MM.1S (cell line): Measurements from ENCODE around the gene WHRN.

Source experiments
- EZH2 ChIP-seq: fragments of 300-600 bp; sonication (generic); optimal IDR thresholded peaks from 2 replicates; pipeline ENCODE3; 2017; ENCODE audit warnings: low read depth, mild to moderate bottlenecking, antibody characterized with exemption, low read length, mixed read lengths
- TF ChIP-seq, protein P1 (sequence below): fragments of 300-600 bp; sonication (generic); IDR thresholded peaks from 2 replicates; pipeline ENCODE4 v1.5.1; 2016; ENCODE audit warnings: antibody characterized with exemption, low read length, mixed read lengths

DNA sequence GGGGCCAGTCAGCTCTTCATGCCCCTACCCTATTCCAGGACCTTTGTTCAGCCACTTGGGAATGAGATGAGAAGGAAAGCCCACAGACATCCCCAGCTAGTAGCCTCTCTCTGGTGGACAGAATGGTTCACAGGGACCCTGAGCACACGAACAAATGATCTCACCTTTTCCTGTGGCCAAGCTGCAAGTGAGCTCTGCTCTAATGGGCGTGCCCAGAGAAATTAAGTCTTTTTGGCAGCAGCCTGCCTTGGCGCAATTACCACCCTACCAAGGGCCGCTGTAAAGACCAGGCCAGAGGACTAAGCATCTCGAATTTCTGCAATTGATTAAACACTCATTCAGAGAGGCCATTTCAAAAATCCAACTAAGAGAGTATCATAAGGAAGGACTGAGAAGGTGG, 56.0 kb downstream of the WHRN start:
- TF ChIP-seq, protein P1, sequence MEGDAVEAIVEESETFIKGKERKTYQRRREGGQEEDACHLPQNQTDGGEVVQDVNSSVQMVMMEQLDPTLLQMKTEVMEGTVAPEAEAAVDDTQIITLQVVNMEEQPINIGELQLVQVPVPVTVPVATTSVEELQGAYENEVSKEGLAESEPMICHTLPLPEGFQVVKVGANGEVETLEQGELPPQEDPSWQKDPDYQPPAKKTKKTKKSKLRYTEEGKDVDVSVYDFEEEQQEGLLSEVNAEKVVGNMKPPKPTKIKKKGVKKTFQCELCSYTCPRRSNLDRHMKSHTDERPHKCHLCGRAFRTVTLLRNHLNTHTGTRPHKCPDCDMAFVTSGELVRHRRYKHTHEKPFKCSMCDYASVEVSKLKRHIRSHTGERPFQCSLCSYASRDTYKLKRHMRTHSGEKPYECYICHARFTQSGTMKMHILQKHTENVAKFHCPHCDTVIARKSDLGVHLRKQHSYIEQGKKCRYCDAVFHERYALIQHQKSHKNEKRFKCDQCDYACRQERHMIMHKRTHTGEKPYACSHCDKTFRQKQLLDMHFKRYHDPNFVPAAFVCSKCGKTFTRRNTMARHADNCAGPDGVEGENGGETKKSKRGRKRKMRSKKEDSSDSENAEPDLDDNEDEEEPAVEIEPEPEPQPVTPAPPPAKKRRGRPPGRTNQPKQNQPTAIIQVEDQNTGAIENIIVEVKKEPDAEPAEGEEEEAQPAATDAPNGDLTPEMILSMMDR = no peak
- no peak for TF ChIP-seq EZH2
